Activated T-cell treated with anti-CD3 and anti-CD28 coated beads, Interleukin-2, amount 50 U/mL, for 24 hours (primary cell): ENCODE results near the gene APOD.
"Not testable (repeated sequence)": the region's sequence is repeated elsewhere in the genome, so short reads cannot be mapped to it uniquely, and the experiment has no call there.

Experiments used
- DNase-seq: peaks from one replicate; pipeline ENCODE4 v3.0.0-alpha.2; 2020
- H3K27ac Mint-ChIP-seq: 2 replicates; pipeline ENCODE4 v1.8.0; 2020; ENCODE audit warnings: mild to moderate bottlenecking, mixed read lengths
- H3K27me3 Mint-ChIP-seq: 2 replicates; pipeline ENCODE4 v1.8.0; 2020; ENCODE audit warnings: mixed read lengths
- H3K36me3 Mint-ChIP-seq: 2 replicates; pipeline ENCODE4 v1.8.0; 2020; ENCODE audit warnings: low read depth, mixed read lengths
- H3K4me1 Mint-ChIP-seq: 2 replicates; pipeline ENCODE4 v1.8.0; 2020; ENCODE audit warnings: low read depth, mixed read lengths
- H3K4me3 Mint-ChIP-seq: 2 replicates; pipeline ENCODE4 v1.8.0; 2020; ENCODE audit warnings: mild to moderate bottlenecking, moderate library complexity, mixed read lengths
- H3K9me3 Mint-ChIP-seq: 2 replicates; pipeline ENCODE4 v1.8.0; 2020; ENCODE audit warnings: mixed read lengths

Gene APOD

DNA sequence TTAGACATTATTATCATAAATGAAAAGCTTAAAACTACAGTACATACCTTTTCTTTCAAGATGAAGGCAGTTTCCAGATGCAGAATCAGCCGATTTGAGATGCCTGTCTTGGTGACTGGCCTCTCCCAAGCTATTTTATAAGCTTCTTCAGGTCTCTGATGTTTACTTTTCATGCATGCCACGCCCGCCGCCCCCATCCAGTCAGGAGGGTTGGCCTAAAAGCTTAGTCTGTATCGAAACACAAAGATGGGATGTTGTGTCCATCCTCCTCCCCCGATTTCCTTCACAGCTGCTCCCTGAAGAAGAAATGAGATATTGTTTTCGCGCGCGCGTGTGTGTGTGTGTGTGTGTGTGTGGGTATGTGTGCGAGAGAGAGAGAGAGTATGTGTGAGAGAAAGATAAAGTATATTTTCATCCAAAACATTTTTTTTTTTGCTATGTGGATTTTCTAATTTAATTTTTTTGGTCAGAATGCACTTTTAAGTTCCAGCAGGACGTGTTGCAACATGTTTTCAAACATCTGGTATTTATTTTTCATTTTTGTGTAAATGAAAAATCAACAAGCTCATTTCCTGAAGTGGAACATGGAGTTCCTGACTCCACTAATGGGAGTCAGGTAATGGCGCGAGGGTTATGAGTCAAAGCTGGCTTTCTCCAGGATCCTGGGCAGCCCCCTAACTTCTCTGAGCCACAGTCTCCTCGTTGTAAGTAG is at the start of gene APOD:
Gene APOD (minus strand): TSS at position 110 of the 712 bp plus-strand sequence. CDS start 4,479 bp downstream, outside the sequence.
- Mint-ChIP-seq H3K4me1 (peaks cover 11% of the 10 kb centered on the region), H3K36me3 (no peaks in the 10 kb centered on the region), H3K4me3 (no peak within 1 kb of the TSS), H3K9me3 (no peaks in the 10 kb centered on the region), H3K27ac (no peak within 1 kb of the TSS), H3K27me3 (peaks cover 3% of the 10 kb centered on the region)
- no peak for DNase-seq

DNA sequence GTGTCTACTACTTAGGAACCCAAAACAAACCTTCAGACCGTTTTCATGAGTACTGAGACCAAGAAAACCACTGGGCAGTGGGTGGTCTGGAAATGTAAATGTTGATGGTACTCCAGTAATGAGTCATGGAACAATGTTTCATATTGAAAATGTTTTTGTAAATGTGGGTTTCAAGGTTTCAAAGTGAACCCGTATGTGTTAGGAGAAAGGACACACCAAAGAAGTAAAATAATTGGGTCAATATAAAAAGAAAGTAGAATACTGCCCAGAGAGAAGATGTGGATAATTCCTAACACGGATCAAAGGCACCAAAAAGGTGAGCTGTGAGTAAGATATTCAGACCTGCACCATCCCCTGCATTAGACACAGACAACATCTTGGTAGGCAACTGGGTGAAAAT is 49.6 kb upstream of the APOD start:
- H3K9me3 Mint-ChIP-seq, H3K36me3 Mint-ChIP-seq, DNase-seq, H3K27me3 Mint-ChIP-seq: not testable (repeated sequence)
- Mint-ChIP-seq H3K4me1 (peaks cover 24% of the 10 kb centered on the region), H3K4me3 (peak overlapping the region; percentile 51), H3K27ac (peak overlapping the region; percentile 92)

DNA sequence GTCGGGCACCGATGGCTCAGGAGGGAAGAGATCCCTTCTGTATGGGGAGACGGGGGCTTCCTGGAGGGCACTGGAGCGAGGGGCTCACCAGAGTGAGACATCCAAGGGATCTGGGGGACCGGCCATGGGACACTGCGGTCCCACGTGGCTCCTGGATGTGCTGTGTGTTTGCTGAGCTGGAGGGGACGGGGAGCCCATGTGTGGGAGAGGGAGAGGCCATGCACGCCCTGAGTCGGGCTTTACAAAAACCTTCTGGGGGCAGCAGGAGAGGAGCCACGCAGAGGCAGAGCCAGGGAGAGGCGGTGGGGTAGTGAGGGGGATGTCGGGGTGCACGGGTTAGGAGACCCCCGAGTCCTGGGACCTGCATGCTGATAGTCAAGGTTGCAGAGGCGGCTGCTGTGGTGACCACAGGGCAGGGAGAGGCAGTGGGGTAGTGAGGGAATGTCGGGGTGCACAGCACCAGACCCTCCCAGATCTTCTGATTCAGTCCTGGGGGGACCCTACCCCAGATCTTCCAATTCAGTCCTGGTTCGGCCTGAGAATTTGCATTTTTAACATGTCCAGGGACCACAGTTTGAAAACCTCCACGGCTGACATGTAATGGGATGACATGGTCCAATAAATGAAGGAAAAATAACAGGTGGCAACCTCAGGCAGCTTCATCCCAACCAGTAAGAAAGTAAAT is 48.9 kb upstream of the APOD start:
- DNase-seq, H3K9me3 Mint-ChIP-seq, H3K27me3 Mint-ChIP-seq, H3K36me3 Mint-ChIP-seq, H3K4me3 Mint-ChIP-seq: not testable (repeated sequence)
- Mint-ChIP-seq H3K4me1 (peaks cover 26% of the 10 kb centered on the region), H3K27ac (peak overlapping the region; percentile 91)

DNA sequence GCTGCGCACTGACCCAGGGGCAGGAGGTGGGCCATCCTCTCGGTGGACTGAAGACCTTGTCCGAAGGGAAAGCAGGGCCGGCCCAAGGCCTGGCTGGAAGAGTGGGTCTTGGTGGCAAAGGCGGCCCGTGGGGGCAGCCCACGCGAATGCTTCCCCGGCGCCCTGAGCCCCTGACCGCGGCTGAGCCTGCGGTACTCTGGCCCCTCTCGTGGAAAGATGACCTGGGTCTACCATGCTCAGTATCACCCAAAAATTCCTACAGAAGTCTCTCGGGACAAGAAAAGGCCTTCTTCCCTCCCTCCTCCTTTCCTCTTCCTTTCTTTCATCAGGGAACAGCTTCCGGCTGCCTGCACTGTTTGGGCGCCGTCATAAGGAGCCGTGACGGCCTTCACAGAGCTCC is 48.3 kb upstream of the APOD start:
- not testable (repeated sequence) for H3K4me3 Mint-ChIP-seq
- peak overlapping the region; percentile 91 for H3K27ac Mint-ChIP-seq

DNA sequence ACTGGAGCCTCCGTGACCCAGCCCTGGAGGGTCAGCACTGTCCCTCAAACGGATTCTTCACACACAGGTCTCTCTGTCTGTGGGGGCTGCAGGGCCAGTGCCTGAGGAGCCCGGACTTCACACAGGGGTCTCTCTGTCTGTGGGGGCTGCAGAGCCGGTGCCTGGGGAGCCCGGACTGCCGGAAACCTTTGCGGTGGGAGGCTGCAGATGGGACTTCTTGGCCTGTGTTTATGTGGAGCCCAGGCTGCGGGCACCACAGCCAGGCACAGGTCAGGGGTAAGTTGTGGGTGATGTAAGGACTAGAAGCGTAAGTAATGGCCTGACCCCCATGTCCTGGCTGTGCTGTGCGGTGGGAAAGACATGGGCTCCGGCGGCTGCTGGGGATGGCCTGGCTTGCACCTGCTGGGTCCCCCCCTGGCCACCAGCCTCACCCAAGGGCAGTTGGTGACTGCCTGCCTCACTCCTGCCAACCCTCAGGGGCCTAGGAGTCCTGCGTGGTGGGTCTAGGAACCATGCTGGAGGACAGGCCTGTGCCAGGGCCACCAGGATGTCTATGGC is 47.3 kb upstream of the APOD start:
- H3K36me3 Mint-ChIP-seq, H3K27me3 Mint-ChIP-seq, H3K4me3 Mint-ChIP-seq, H3K27ac Mint-ChIP-seq, H3K9me3 Mint-ChIP-seq, DNase-seq: not testable (repeated sequence)
- H3K4me1 Mint-ChIP-seq: peaks cover 19% of the 10 kb centered on the region

More for the DNA sequence above, 48.3 kb upstream of the APOD start:
- not testable (repeated sequence) for H3K36me3 Mint-ChIP-seq, DNase-seq, H3K27me3 Mint-ChIP-seq, H3K9me3 Mint-ChIP-seq
- peaks cover 24% of the 10 kb centered on the region for H3K4me1 Mint-ChIP-seq

DNA sequence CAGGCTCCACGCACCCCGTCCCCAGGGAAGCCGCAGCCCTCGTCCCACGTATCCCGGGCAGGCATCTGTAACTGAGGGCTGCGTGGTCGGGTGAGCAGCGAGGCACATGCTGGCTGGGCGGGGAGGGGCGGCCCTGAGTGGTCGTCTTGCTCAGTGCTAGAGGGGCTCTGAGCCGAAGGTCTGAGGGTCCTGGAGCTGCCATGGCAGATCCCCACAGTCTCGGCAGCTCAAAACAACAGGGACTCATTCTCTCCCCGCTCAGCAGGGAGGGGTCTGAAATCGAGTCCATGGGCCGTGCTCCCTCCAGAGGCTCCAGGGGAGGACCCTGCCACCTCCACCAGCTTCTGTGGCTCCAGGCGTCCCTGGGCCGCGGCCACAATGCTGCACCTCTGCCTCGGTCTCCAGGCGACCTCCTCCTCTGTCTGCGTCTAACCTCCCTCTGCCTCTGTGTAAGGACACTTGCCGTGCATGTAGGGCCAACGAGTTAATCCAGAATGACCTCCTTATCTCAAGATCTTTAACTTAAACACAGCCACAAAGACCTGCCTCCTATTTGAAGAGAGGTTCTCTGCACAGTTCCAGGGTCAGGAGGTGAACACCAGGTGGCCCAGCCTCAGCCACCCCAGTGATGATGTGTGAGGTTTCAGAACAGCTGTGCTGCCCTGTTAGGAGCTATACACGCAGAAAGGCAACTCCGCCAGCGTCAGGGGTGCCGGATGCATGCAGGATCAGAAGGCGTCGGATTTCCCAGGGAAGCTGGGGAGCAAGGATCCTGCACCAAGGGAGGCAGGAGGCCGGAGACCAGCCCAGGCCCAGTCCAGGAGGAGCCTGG is 46.6 kb upstream of the APOD start:
- H3K27me3 Mint-ChIP-seq, H3K4me3 Mint-ChIP-seq, H3K9me3 Mint-ChIP-seq, DNase-seq, H3K36me3 Mint-ChIP-seq, H3K27ac Mint-ChIP-seq: not testable (repeated sequence)
- H3K4me1 Mint-ChIP-seq: peaks cover 18% of the 10 kb centered on the region

DNA sequence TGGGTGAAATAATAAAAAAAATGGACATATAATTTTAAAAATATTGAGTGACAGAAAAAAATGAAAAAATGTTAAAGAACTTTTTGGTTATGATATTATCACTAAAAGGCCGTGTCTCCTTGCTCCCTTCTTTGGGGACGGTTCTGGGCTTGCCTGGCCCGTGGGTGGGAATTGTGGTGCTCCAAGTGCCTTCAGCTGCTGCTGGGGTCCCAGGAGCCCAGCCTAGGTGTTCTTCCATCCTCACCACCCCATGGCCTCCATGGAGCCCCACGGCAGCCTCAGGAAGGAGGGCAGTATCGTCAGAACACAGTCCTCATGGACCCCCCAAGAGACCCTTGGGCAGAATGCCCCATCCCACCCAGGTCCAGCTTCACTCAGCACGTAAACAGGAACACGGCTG is 45.9 kb upstream of the APOD start:
- H3K27me3 Mint-ChIP-seq, DNase-seq, H3K27ac Mint-ChIP-seq, H3K9me3 Mint-ChIP-seq, H3K36me3 Mint-ChIP-seq, H3K4me3 Mint-ChIP-seq: not testable (repeated sequence)
- H3K4me1 Mint-ChIP-seq: peaks cover 21% of the 10 kb centered on the region

DNA sequence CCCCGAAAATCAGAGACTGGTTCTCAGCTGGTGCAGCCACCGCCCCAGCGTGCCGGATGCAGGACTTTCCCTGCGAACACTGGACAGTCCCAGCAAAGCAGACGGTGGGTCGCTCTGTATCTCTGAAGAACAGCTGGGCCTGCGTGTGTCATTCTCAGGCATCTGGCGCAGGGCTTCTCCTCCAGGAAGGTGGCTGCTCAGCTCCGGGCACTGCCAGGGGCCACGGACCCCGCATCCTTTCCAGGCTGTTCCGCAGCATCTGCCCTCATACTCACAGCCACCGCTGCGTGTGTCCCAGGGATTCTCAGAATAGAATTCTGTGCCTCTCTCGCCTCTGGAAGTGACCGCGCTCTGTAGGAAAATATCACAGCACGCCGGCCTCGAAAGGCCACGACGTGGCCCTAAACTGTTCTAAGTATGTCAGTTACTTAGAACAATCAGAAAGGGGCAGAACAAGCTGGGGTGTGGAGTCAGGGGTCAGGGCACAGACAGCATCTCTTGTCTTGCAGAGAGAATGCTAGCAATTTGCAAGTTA is 44.7 kb upstream of the APOD start:
- not testable (repeated sequence) for H3K9me3 Mint-ChIP-seq, H3K36me3 Mint-ChIP-seq, DNase-seq, H3K4me3 Mint-ChIP-seq, H3K27me3 Mint-ChIP-seq
- Mint-ChIP-seq H3K4me1 (peaks cover 21% of the 10 kb centered on the region), H3K27ac (peak overlapping the region; percentile 52)

DNA sequence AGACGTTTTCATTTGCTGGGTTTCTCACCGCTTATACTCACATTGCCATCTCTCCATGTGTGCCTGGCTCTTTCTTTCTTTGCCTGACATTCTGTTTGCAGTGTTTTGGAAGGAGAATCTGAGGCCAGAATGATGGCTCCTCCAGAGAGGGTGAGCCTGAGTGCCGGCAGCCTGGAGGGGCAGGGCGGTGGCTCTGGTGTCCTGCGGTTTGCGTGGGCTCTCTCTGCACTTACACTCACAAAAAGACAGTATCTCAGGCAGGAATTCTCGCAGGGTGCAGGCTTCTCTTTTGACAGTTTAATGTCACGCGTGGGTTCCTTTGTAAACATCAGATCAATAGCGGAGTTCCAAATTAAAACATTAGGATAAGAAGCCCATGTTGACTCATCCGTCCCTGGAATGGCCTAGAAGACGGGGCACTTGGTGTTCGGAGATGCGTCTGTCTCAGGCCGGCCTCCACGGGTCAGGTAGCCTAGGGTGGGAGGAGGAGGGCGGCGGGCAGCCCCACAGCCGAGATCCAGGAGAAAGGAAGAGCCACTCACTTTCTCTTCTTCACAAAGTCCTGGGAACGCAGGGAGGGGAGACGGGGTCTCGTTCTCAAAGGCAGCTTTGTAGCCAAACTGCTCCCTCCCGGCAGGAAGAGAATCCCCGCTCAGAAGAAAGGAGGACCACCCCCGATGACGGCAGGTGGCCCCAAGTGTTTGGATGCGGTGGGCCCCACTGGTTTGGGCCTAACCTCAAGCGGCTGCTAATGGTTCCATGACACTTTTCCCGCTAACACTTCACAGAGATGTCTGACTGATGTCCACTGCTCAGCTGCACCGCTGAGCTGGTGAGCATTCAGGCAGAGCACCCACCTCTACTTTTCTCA is 44.0 kb upstream of the APOD start:
- Mint-ChIP-seq H3K27ac (peak overlapping the region; percentile 71), H3K4me1 (peaks cover 16% of the 10 kb centered on the region)
- H3K9me3 Mint-ChIP-seq, H3K27me3 Mint-ChIP-seq, H3K36me3 Mint-ChIP-seq, DNase-seq, H3K4me3 Mint-ChIP-seq: not testable (repeated sequence)

DNA sequence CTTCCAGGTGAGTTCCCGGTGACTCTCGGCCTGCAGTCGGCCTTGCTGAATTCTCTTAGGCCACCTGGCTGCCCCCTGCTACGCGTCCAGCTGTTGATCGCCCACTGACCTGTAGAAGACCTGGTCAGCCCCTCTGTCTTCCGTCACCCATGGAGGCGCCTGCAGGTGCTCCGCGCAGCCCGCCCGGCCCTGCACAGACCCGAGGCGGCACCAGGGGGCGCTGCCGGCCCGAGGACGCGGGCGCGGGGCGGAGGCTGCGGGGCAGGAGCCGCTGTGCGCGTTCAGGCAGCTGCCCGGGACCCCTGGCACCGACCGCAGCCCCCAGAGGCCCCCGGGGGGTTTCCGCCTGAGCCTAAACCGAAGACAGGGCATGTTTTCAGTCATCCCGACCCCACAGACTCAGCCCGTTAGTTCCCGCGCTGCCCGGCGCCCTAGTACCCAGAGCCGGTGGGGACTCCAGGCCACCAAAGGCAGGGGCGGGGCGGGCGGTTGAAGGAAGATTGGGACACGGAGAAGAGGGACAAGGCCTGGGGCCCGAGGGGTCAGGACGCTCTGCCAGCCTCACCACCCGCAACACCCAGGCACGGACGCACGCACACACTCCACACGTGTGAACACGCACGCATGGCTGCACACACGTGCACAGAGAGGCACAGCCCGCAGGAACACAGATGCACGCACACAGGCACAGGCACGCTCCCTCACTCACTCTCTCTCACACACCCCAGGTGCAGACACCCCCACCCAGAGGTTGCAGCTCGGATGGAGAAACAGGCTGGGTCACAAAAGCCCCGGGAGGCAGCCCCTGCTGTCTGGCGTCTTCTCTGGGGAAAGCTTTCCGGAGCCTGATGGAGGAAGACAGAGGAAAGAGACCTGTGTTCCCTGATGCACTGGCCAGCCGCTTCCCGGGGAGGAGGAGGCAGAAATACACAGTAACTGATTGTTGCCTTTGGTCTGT is 41.1 kb upstream of the APOD start:
- Mint-ChIP-seq H3K4me1 (peaks cover 13% of the 10 kb centered on the region), H3K27ac (peak overlapping the region; percentile 47), H3K4me3 (peak overlapping the region; percentile 71)
- not testable (repeated sequence) for H3K27me3 Mint-ChIP-seq, H3K36me3 Mint-ChIP-seq, H3K9me3 Mint-ChIP-seq
- peak; percentile 74 for DNase-seq

DNA sequence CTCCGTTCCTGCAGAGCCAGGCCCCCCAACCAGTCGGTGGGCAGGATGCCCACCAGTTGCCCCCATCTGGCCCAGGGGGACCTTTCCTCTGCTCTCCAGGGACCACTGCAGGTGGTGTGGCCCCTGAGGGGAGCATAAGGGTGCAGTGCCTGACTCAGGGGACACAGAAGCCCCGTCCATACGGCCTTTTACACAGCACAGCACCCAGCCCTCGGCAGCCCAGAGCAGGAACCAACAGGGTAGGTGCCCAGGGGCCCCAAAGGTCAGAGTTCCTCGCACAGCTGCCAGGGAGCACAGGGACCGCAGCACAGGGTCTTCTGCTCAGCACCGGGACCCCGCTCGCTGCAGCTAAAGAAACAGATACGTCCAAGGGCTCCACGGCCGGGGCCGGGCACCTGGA is 40.4 kb upstream of the APOD start:
- not testable (repeated sequence) for H3K27ac Mint-ChIP-seq, H3K36me3 Mint-ChIP-seq, H3K9me3 Mint-ChIP-seq, H3K27me3 Mint-ChIP-seq, H3K4me3 Mint-ChIP-seq, DNase-seq
- peaks cover 13% of the 10 kb centered on the region for H3K4me1 Mint-ChIP-seq

DNA sequence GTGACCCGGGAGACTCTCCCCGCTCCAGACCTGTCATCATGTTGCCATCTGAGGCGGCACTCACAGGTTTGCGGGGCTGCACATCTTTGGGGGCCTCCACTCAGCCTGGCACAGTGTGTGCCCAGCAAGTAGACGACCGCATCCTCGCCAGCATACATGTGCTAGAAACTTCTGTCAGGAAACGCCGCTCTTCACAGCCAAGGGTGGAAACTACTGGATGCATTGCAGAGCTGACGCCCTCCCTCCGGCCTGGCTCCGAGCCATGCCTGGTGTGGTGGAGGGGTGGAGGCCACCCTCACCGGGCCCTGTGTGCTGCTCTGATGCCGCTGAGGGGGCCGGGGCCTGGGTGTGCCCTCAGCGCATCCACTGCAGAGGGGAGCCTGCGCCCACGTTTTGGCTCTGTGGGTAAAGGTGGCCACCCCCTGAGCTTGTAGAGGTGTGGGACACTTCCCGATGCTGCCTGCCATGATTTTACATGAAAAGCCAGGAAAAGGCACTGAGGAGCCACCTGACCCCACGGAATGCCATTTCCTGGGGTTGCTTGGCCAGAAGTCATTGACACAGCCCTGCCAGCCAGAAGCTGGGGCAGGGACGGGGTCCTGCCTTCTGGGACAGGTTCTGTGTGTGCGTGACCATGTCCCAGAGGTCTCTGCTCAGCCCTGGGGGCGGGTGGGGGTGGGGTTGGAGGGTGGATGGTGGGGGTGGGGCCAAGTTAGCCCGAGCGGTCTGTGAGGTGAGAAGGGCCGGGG is 39.7 kb upstream of the APOD start:
- not testable (repeated sequence) for H3K27me3 Mint-ChIP-seq, H3K9me3 Mint-ChIP-seq, H3K4me3 Mint-ChIP-seq, H3K36me3 Mint-ChIP-seq, H3K27ac Mint-ChIP-seq, DNase-seq
- peaks cover 13% of the 10 kb centered on the region for H3K4me1 Mint-ChIP-seq
